Activated CD8-positive, alpha-beta memory T cell treated with anti-CD3 and anti-CD28 coated beads, Interleukin-2, amount 10 ng/mL, durations not matched to agents 7 days and 5 days (primary cell): ENCODE results near the gene MYOM1. TPM values are rescaled to one million over a fixed set of nuclear protein-coding genes. Genes with fewer than 3 reads are reported as not detected.
"Not testable (repeated sequence)": the region's sequence is repeated elsewhere in the genome, so short reads cannot be mapped to it uniquely, and the experiment has no call there.

Experiments
- ATAC-seq: fragments of 150-1000 bp; cut with Tn5 transposase; one replicate; pipeline ENCODE4 v1.10.0; 2021; ENCODE audit warnings: moderate library complexity
- CTCF ChIA-PET: fragments of 350-600 bp; sonication (Branson Sonifier 250); formaldehyde crosslinking; loops from one replicate; lab custom pipeline; 2021; ENCODE audit warnings: antibody characterized with exemption; lab: Charles Lee
- DNase-seq: peaks from one replicate; pipeline ENCODE4 v3.0.0-alpha.2; 2020
- H3K27ac Mint-ChIP-seq: one replicate; pipeline ENCODE4 v1.8.0; 2021; ENCODE audit warnings: mild to moderate bottlenecking, mixed read lengths
- H3K27me3 Mint-ChIP-seq: one replicate; pipeline ENCODE4 v1.8.0; 2021; ENCODE audit warnings: mixed read lengths
- H3K36me3 Mint-ChIP-seq: one replicate; pipeline ENCODE4 v1.8.0; 2021; ENCODE audit warnings: mild to moderate bottlenecking, mixed read lengths
- H3K4me1 Mint-ChIP-seq: one replicate; pipeline ENCODE4 v1.8.0; 2021; ENCODE audit warnings: mixed read lengths
- H3K4me3 Mint-ChIP-seq: one replicate; pipeline ENCODE4 v1.8.0; 2021; ENCODE audit warnings: mild to moderate bottlenecking, moderate library complexity, mixed read lengths
- H3K9me3 Mint-ChIP-seq: one replicate; pipeline ENCODE4 v1.8.0; 2022; ENCODE audit warnings: low read depth, mixed read lengths
- total RNA-seq, 2 experiments: library from RNA; stranded (reverse); gene quantifications; one replicate each; pipeline ENCODE4 v1.2.3, GENCODE V29; 2021

MYOM1 gene
- total RNA-seq, 2 experiments from 2014 or later = 1.6 to 3.8 TPM

- CTCF ChIA-PET = interaction anchor here (0.7 to 1.5 kb wide), 7 partner anchors 8 to 43 kb away, joined by 3 to 7 read pairs (median 3); no protein-coding TSS in a partner anchor
- Mint-ChIP-seq H3K9me3 (no peaks in the 10 kb centered on the region), H3K27me3 (no peaks in the 10 kb centered on the region), H3K36me3 (no peaks in the 10 kb centered on the region), H3K27ac (peak overlapping the region; percentile 81), H3K4me3 (no peak overlapping the region), H3K4me1 (peaks cover 22% of the 10 kb centered on the region)
- peak; percentile 67 for DNase-seq
- peak; percentile 99 for ATAC-seq
Measured at GRCh38 chr18:3037423-3037915, 182.3 kb downstream of the MYOM1 start.

- CTCF ChIA-PET = interaction anchor here (0.7 to 1.5 kb wide), 3 partner anchors 12 to 42 kb away, joined by 3 to 5 read pairs (median 3); no protein-coding TSS in a partner anchor
- no peak overlapping the region for H3K27ac Mint-ChIP-seq
- no peak for ATAC-seq
- no peaks in the 10 kb centered on the region for H3K9me3 Mint-ChIP-seq
- peaks cover 22% of the 10 kb centered on the region for H3K4me1 Mint-ChIP-seq
- no peaks in the 10 kb centered on the region for H3K27me3 Mint-ChIP-seq
- no peaks in the 10 kb centered on the region for H3K36me3 Mint-ChIP-seq
- H3K4me3 Mint-ChIP-seq = no peak overlapping the region
- peak; percentile 14 for DNase-seq
Measured at GRCh38 chr18:3036108-3036507, 183.7 kb downstream of the MYOM1 start.

- Mint-ChIP-seq H3K27ac (no peak overlapping the region), H3K4me1 (peaks cover 22% of the 10 kb centered on the region), H3K9me3 (no peaks in the 10 kb centered on the region), H3K4me3 (no peak overlapping the region), H3K36me3 (no peaks in the 10 kb centered on the region), H3K27me3 (no peaks in the 10 kb centered on the region)
- DNase-seq = peak; percentile 9
- CTCF ChIA-PET = interaction anchor here (1.0 kb wide), 1 partner anchor 41 kb away, joined by 3 read pairs; no protein-coding TSS in a partner anchor
- ATAC-seq = no peak
Measured at GRCh38 chr18:3035635-3036034, 184.1 kb downstream of the MYOM1 start.

- Mint-ChIP-seq H3K27ac (no peak overlapping the region), H3K4me1 (peaks cover 6% of the 10 kb centered on the region), H3K9me3 (no peaks in the 10 kb centered on the region), H3K36me3 (no peaks in the 10 kb centered on the region), H3K4me3 (no peak overlapping the region), H3K27me3 (no peaks in the 10 kb centered on the region)
- no peak for ATAC-seq
- CTCF ChIA-PET = no interaction called here
- DNase-seq = no peak
Measured at GRCh38 chr18:3032721-3033120, 187.0 kb downstream of the MYOM1 start.

GRCh38 chr18:3029215-3029952 lies 190.4 kb downstream of the MYOM1 start:
- no peak for DNase-seq
- Mint-ChIP-seq H3K36me3 (no peaks in the 10 kb centered on the region), H3K9me3 (no peaks in the 10 kb centered on the region), H3K27ac (no peak overlapping the region), H3K4me1 (no peaks in the 10 kb centered on the region), H3K27me3 (no peaks in the 10 kb centered on the region), H3K4me3 (no peak overlapping the region)
- CTCF ChIA-PET = interaction anchor here (1.2 kb wide), 1 partner anchor 122 kb away, joined by 4 read pairs; no protein-coding TSS in a partner anchor
- no peak for ATAC-seq

- not testable (repeated sequence) for H3K27ac Mint-ChIP-seq, H3K27me3 Mint-ChIP-seq, H3K4me3 Mint-ChIP-seq, ATAC-seq, DNase-seq, H3K9me3 Mint-ChIP-seq, H3K36me3 Mint-ChIP-seq, H3K4me1 Mint-ChIP-seq
- CTCF ChIA-PET = interaction anchor here (1.2 to 1.5 kb wide), 2 partner anchors 9 to 124 kb away, joined by 3 to 4 read pairs; no protein-coding TSS in a partner anchor
Measured at GRCh38 chr18:3028115-3028514, 191.7 kb downstream of the MYOM1 start.

- no peak overlapping the region for H3K27ac Mint-ChIP-seq
- no peaks in the 10 kb centered on the region for H3K9me3 Mint-ChIP-seq
- H3K27me3 Mint-ChIP-seq = no peaks in the 10 kb centered on the region
- no peaks in the 10 kb centered on the region for H3K36me3 Mint-ChIP-seq
- no peak overlapping the region for H3K4me3 Mint-ChIP-seq
- DNase-seq (no peak), ATAC-seq (no peak)
- CTCF ChIA-PET = interaction anchor here (1.5 kb wide), 1 partner anchor 10 kb away, joined by 3 read pairs; no protein-coding TSS in a partner anchor
- no peaks in the 10 kb centered on the region for H3K4me1 Mint-ChIP-seq
Measured at GRCh38 chr18:3027370-3027891, 192.3 kb downstream of the MYOM1 start.

GRCh38 chr18:3025544-3025943 lies 194.2 kb downstream of the MYOM1 start:
- CTCF ChIA-PET = no interaction called here
- Mint-ChIP-seq H3K4me3 (no peak overlapping the region), H3K27me3 (no peaks in the 10 kb centered on the region), H3K4me1 (no peaks in the 10 kb centered on the region), H3K9me3 (no peaks in the 10 kb centered on the region), H3K36me3 (no peaks in the 10 kb centered on the region), H3K27ac (no peak overlapping the region)
- ATAC-seq (no peak), DNase-seq (no peak)

GRCh38 chr18:3023603-3024002 lies 196.2 kb downstream of the MYOM1 start:
- not testable (repeated sequence) for H3K27ac Mint-ChIP-seq, H3K36me3 Mint-ChIP-seq, H3K4me3 Mint-ChIP-seq, H3K27me3 Mint-ChIP-seq, DNase-seq, H3K9me3 Mint-ChIP-seq, ATAC-seq, H3K4me1 Mint-ChIP-seq
- CTCF ChIA-PET = interaction anchor here (1.1 to 1.4 kb wide), 2 partner anchors 9 to 13 kb away, joined by 3 read pairs; no protein-coding TSS in a partner anchor

Other genes with a start within 250 kb of the MYOM1 start
- 10 to 100 TPM; 77.6 to 78.4 TPM for gene LPIN2, start 206.8 kb downstream of the MYOM1 start, total RNA-seq
- gene MYL12A, start 27.8 kb upstream of the MYOM1 start, total RNA-seq = 100 to 1,000 TPM; 722 to 787 TPM
- gene MYL12B, start 42.2 kb upstream of the MYOM1 start, total RNA-seq = 100 to 1,000 TPM; 313 to 322 TPM
- gene TGIF1, start 230.2 kb upstream of the MYOM1 start, total RNA-seq = 10 to 100 TPM in 1 of 2 experiments, 1 to 10 TPM in 1; 9.7 to 19.0 TPM